Myocyte (in vitro differentiated cells): ENCODE results near the gene EFNB1. TPM values are rescaled to one million over a fixed set of nuclear protein-coding genes. Genes with fewer than 3 reads are reported as not detected.

Source experiments
- DNase-seq: peaks from one replicate; pipeline ENCODE4 v3.0.0-alpha.2; 2012; ENCODE audit warnings: low read depth
- total RNA-seq: library from RNA; depleted of rRNA; stranded (reverse); fragments of >200 nt; gene quantifications from 2 replicates; pipeline ENCODE4 v1.2.3, GENCODE V29; 2014

Gene EFNB1
- total RNA-seq, 1 donor from 2014 or later: 4.8 TPM

GRCh38 chrX:68880846-68881552 is 52.2 kb downstream of the EFNB1 start:
- no peak for DNase-seq

- no peak for DNase-seq
These were observed 53.1 kb downstream of the EFNB1 start for GRCh38 chrX:68881911-68882310.

- no peak for DNase-seq
These were observed 55.0 kb downstream of the EFNB1 start for GRCh38 chrX:68883800-68884199.

- DNase-seq: no peak
These were observed 60.4 kb downstream of the EFNB1 start for GRCh38 chrX:68889249-68889648.

Other genes starting within 250 kb of the EFNB1 start
- gene STARD8, start 181.4 kb upstream of the EFNB1 start, total RNA-seq: 3.3 and 3.4 TPM in 2 replicates